Activated naive CD8-positive, alpha-beta T cell treated with anti-CD3 and anti-CD28 coated beads, Interleukin-2, amount 50 U/mL, for 24 hours (primary cell): ENCODE data around the gene HOXA3.
A peak's percentile ranks its signal among the peaks of the same experiment; 100 is the strongest.

Experiments used
- ATAC-seq: fragments of 150-1000 bp; cut with Tn5 transposase; one replicate; pipeline ENCODE4 v1.10.0; 2021
- DNase-seq: peaks from one replicate; pipeline ENCODE4 v3.0.0; 2021
- H3K27ac Mint-ChIP-seq: one replicate; pipeline ENCODE4 v1.8.0; 2021; ENCODE audit warnings: mild to moderate bottlenecking, mixed read lengths
- H3K27me3 Mint-ChIP-seq: one replicate; pipeline ENCODE4 v1.8.0; 2021; ENCODE audit warnings: mixed read lengths
- H3K36me3 Mint-ChIP-seq: one replicate; pipeline ENCODE4 v1.8.0; 2021; ENCODE audit warnings: low read depth, mixed read lengths
- H3K4me1 Mint-ChIP-seq: one replicate; pipeline ENCODE4 v1.8.0; 2021; ENCODE audit warnings: mixed read lengths
- H3K4me3 Mint-ChIP-seq: one replicate; pipeline ENCODE4 v1.8.0; 2021; ENCODE audit warnings: mild to moderate bottlenecking, moderate library complexity, mixed read lengths
- H3K9me3 Mint-ChIP-seq: one replicate; pipeline ENCODE4 v1.8.0; 2021; ENCODE audit warnings: mixed read lengths

HOXA3 gene

GRCh38 chr7:27101957-27102580 is 50.3 kb downstream of the HOXA3 start:
- peaks cover 24% of the 10 kb centered on the region for H3K4me1 Mint-ChIP-seq
- ATAC-seq (no peak), DNase-seq (no peak)
- H3K4me3 Mint-ChIP-seq: peak overlapping the region; percentile 21
- H3K27ac Mint-ChIP-seq: no peak overlapping the region
- H3K27me3 Mint-ChIP-seq: peaks cover 77% of the 10 kb centered on the region
- peaks cover 6% of the 10 kb centered on the region for H3K36me3 Mint-ChIP-seq
- H3K9me3 Mint-ChIP-seq: no peaks in the 10 kb centered on the region

GRCh38 chr7:27101171-27101956 is 51.0 kb downstream of the HOXA3 start:
- no peak overlapping the region for H3K4me3 Mint-ChIP-seq
- no peak for ATAC-seq
- H3K4me1 Mint-ChIP-seq: peaks cover 28% of the 10 kb centered on the region
- no peaks in the 10 kb centered on the region for H3K9me3 Mint-ChIP-seq
- H3K36me3 Mint-ChIP-seq: peaks cover 6% of the 10 kb centered on the region
- H3K27ac Mint-ChIP-seq: no peak overlapping the region
- H3K27me3 Mint-ChIP-seq: peaks cover 79% of the 10 kb centered on the region
- no peak for DNase-seq

- Mint-ChIP-seq H3K27ac (no peak overlapping the region), H3K27me3 (peaks cover 77% of the 10 kb centered on the region), H3K4me1 (peaks cover 30% of the 10 kb centered on the region)
Observed at GRCh38 chr7:27100694-27101170, 51.7 kb downstream of the HOXA3 start.

GRCh38 chr7:27099453-27100370 is 52.7 kb downstream of the HOXA3 start:
- no peaks in the 10 kb centered on the region for H3K9me3 Mint-ChIP-seq
- H3K4me1 Mint-ChIP-seq: peaks cover 38% of the 10 kb centered on the region
- no peak for DNase-seq
- no peak overlapping the region for H3K4me3 Mint-ChIP-seq
- ATAC-seq: no peak
- H3K27ac Mint-ChIP-seq: no peak overlapping the region
- H3K36me3 Mint-ChIP-seq: peaks cover 6% of the 10 kb centered on the region
- H3K27me3 Mint-ChIP-seq: peaks cover 81% of the 10 kb centered on the region

More at GRCh38 chr7:27100694-27101170, 51.7 kb downstream of the HOXA3 start:
- DNase-seq: no peak
- ATAC-seq: no peak
- Mint-ChIP-seq H3K9me3 (no peaks in the 10 kb centered on the region), H3K36me3 (peaks cover 6% of the 10 kb centered on the region), H3K4me3 (no peak overlapping the region)

- no peak for ATAC-seq
Observed at GRCh38 chr7:27098578-27099451, 53.6 kb downstream of the HOXA3 start.

GRCh38 chr7:27097686-27098577 is 54.5 kb downstream of the HOXA3 start:
- Mint-ChIP-seq H3K4me3 (peak overlapping the region; percentile 81), H3K9me3 (no peaks in the 10 kb centered on the region)
- ATAC-seq: no peak

More at GRCh38 chr7:27098578-27099451, 53.6 kb downstream of the HOXA3 start:
- H3K27me3 Mint-ChIP-seq: peaks cover 84% of the 10 kb centered on the region
- no peak overlapping the region for H3K4me3 Mint-ChIP-seq
- peaks cover 6% of the 10 kb centered on the region for H3K36me3 Mint-ChIP-seq
- no peak overlapping the region for H3K27ac Mint-ChIP-seq
- no peak for DNase-seq
- H3K4me1 Mint-ChIP-seq: peaks cover 38% of the 10 kb centered on the region
- no peaks in the 10 kb centered on the region for H3K9me3 Mint-ChIP-seq

GRCh38 chr7:27096768-27097514 is 55.4 kb downstream of the HOXA3 start:
- ATAC-seq (no peak), DNase-seq (peak; percentile 7)
- peak overlapping the region; percentile 81 for H3K4me3 Mint-ChIP-seq
- peak overlapping the region; percentile 49 for H3K27ac Mint-ChIP-seq
- no peaks in the 10 kb centered on the region for H3K9me3 Mint-ChIP-seq
- H3K27me3 Mint-ChIP-seq: peaks cover 86% of the 10 kb centered on the region
- H3K36me3 Mint-ChIP-seq: peaks cover 6% of the 10 kb centered on the region
- peaks cover 29% of the 10 kb centered on the region for H3K4me1 Mint-ChIP-seq

More at GRCh38 chr7:27097686-27098577, 54.5 kb downstream of the HOXA3 start:
- Mint-ChIP-seq H3K36me3 (peaks cover 6% of the 10 kb centered on the region), H3K27me3 (peaks cover 84% of the 10 kb centered on the region), H3K27ac (no peak overlapping the region), H3K4me1 (peaks cover 36% of the 10 kb centered on the region)
- no peak for DNase-seq

- Mint-ChIP-seq H3K4me1 (peaks cover 29% of the 10 kb centered on the region), H3K27me3 (peaks cover 86% of the 10 kb centered on the region), H3K4me3 (peak within 1 kb of the TSS; percentile 81), H3K36me3 (peaks cover 6% of the 10 kb centered on the region), H3K27ac (peak within 1 kb of the TSS; percentile 30), H3K9me3 (no peaks in the 10 kb centered on the region)
- peak; percentile 75 for DNase-seq
- ATAC-seq: peak; percentile 95
Observed at GRCh38 chr7:27095897-27096767, 56.3 kb downstream of the HOXA3 start, which contains the start of gene HOXA1. Gene HOXA1 (minus strand): TSS chr7:27096000. CDS start chr7:27095912, 88 bp downstream.

- Mint-ChIP-seq H3K27ac (peak overlapping the region; percentile 30), H3K9me3 (no peaks in the 10 kb centered on the region), H3K36me3 (no peaks in the 10 kb centered on the region), H3K4me1 (peaks cover 29% of the 10 kb centered on the region), H3K27me3 (peaks cover 86% of the 10 kb centered on the region), H3K4me3 (peak overlapping the region; percentile 81)
- DNase-seq: peak; percentile 20
- no peak for ATAC-seq
Observed at GRCh38 chr7:27095050-27095896, 57.1 kb downstream of the HOXA3 start.

GRCh38 chr7:27094304-27095049 is 57.9 kb downstream of the HOXA3 start:
- no peaks in the 10 kb centered on the region for H3K9me3 Mint-ChIP-seq
- H3K36me3 Mint-ChIP-seq: no peaks in the 10 kb centered on the region
- no peak overlapping the region for H3K27ac Mint-ChIP-seq
- DNase-seq (no peak), ATAC-seq (no peak)
- peaks cover 29% of the 10 kb centered on the region for H3K4me1 Mint-ChIP-seq
- H3K4me3 Mint-ChIP-seq: peak overlapping the region; percentile 81
- H3K27me3 Mint-ChIP-seq: peaks cover 88% of the 10 kb centered on the region
